ENCODE data around the gene IGF2R. TPM values are rescaled to one million over a fixed set of nuclear protein-coding genes. Genes with fewer than 3 reads are reported as not detected.
"Not testable (repeated sequence)": the region's sequence is repeated elsewhere in the genome, so short reads cannot be mapped to it uniquely, and the experiment has no call there.

The IGF2R gene
- total RNA-seq, 1 donor = 3.8 TPM

DNA sequence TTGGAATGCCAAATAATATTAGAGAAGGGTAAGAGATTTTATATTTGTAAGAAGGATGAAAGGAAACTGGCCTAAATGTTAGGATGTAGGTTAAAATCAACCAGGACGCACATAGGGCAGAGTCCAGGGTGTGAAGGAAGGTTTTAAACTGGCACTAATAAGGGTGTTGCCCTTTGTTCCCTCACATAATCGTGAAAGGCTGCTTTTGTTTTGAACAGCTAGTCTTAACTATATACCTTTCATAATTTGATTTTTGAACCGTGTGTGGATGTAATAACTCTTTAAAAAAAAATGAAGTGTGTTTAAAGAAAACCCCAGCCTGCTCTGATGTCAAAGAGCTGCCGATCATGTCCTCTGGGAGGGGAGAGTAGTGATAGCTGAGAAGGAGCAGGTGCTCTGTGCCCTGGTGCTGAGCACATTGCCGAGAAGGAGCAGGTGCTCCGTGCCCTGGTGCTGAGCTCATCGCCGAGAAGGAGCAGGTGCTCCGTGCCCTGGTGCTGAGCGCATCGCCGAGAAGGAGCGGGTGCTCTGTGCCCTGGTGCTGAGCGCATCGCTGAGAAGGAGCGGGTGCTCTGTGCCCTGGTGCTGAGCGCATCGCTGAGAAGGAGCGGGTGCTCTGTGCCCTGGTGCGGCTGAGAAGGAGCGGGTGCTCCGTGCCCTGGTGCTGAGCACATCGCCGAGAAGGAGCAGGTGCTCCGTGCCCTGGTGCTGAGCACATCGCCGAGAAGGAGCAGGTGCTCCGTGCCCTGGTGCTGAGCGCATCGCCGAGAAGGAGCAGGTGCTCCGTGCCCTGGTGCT, 121.8 kb downstream of the IGF2R start:
- DNase-seq (ENCODE audit: low read depth in 2 of 3, low spot score in 2 of 3) = not testable (repeated sequence)

DNA sequence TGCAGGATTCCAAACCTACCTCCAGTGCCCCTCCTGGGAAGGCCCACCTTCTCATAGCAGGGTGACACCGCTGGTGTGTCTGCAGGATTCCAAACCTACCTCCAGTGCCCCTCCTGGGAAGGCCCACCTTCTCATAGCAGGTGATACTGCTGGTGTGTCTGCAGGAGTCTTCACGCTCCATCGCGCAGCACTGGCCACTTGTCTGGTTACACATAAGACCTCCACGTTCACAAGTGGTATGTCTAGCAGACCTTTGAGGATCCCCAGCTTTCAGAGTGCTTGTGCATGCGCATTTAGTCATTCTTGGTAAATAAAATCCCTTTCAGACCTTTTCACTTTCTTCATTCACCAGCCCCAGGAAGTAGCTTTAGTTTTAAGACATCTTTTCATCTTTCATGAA, 123.3 kb downstream of the IGF2R start:
- not testable (repeated sequence) for DNase-seq (ENCODE audit: low read depth in 2 of 3, low spot score in 2 of 3)

DNA sequence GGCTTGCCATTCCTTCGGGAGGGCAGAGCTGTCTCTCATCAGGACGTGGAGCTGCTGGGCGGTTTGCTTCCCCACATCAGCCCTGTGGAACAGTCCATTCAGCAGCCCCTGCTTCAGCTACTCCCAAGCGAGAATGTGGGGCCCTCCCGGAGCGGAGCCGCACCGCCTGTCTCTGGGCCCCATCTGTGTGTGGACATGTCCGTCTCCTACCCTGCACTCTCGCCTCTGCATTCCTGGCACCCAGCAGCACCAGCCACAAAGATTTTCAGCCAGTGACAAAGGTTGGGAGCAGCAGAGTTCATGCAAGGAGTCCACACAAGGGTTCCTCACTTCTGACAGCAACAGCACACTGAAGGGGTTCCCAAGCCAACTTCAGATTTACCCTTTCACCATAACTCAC, 123.7 kb downstream of the IGF2R start:
- DNase-seq (ENCODE audit: low read depth in 2 of 3, low spot score in 2 of 3) = no peak

DNA sequence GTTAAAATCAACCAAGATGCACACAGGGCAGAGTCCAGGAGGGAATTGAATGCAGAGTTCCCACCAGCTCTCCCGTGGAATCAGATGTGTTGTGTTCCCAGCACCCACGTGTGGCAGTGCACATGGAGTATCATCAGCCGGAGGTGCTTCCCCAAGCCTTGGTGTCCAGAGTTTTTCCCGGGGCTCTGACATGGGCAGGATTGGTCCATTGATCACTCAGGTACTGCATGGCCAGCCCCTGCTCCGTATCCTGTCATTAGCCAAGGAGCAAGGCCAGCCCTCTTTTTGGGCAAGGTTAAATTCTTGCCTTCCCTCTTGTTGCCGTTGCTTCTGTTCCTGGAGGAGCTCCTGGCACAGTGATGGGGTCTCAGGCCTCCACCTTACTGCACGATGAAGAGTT, 124.2 kb downstream of the IGF2R start:
- DNase-seq (ENCODE audit: low read depth in 2 of 3, low spot score in 2 of 3) = no peak

DNA sequence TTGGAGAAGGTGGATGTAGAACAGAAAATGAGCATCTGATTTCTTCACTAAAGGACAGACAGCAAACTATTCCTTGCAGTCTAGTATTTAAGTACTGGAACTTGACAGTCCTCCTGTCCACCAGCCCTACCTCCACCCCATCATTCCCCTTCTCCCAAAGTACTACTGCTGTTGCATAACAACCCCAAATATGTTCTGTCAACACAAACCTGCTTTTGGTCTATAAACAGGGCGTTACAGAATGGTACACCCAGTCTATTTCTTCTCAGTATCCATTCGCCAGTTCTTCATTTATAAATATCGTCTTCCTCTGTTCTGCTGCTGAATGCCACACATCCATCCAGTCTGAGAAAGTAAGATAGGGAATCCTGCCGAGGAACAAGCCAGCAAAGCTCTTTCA, 125.1 kb downstream of the IGF2R start:
- no peak for DNase-seq (ENCODE audit: low read depth in 2 of 3, low spot score in 2 of 3)

DNA sequence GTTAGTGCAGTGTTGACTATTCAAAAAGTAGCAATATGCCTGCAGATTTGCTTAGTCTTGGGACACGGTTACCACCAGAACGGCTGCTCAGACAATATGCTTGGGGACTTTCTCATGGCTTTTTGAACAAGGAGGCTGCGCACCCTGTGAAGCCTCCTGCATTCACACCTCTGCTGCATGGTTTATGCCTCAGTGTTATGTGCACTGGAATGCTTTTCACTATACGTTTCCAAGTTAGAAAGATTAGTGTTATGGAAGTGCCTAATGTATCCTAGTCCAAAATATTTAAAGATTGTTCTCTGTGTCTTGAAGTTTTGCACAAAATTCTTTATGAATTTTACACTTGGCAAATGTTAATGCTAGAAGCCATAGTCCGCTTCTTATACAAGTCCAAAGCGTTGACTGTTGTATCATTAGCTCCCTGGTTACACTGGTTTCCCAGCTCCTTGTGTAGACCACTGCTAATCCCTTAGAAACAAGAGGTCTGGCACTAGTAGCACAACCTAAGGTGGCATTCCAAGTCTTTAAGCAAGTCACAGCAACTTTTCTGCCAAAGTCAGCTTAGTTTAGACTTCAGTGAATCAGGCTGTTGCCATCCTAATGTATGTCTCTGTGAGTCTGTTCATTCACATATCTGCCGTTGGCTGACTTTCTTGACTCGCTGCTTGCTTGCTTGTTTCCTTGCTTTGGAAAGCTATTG, 126.4 kb downstream of the IGF2R start:
- DNase-seq (ENCODE audit: low read depth in 2 of 3, low spot score in 2 of 3) = no peak

DNA sequence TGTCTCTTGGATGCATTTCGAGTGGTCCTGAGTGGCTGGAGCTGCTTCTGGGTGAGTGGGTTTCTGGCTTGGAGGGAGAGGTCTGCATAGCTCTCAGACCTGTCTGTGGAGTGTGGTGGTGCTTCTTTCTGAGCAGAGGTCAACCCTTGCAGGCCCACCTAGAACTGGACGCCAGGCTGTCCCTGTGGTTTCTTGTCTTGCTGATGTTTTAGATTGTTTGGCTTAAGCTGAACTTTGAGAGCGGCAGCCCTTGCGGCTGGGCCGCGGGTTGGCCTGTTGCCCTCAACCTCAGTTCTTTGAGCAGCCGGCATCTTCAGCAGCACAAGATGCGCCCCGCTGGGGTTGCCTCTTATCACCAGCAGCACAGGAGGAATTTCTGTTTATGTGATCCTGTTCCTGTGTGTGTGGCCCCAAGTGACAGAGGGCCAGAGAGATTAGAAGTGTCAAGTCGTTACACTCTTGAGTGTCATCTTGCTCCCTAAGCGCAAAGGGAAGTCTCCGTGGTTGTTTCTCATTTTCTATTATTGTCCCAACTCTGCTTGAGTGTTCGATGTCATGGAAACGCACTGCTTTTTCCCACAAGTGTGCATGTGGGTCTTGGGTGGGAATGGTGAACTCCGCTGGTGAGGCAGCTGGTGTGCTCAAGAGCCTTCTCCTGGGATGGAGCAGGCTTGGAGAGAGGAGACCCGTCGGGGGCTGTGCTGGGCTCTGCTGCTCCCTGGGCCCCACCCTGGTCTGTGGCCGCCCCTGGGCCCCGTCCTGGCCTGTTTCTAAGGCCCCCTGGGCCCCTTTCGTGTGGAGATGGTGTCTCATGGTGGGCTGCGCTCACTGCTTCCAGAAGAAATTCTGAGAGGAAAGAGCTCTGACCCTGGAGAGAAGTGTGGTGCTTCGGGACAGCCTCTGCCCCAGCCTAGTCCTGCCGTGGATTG, 132.7 kb downstream of the IGF2R start:
- peak in 2 of 3 donors; percentile 58 to 85 for DNase-seq (ENCODE audit: low read depth in 2 of 3, low spot score in 2 of 3)

DNA sequence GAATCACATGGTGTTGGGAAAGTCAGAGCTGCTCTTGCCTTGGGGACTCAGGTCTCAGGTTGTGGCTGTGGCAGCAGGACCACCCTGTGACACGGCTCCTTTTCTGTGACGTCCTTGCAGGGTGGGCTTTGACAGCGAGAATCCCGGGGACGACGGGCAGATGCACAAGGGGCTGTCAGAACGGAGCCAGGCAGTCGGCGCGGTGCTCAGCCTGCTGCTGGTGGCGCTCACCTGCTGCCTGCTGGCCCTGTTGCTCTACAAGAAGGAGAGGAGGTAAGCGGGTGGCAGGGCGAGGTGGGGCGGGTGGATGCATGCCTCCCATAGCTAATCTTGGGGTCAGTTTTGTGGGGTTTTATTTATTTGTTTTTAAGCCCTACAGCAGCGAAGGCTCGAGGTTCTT, 133.5 kb downstream of the IGF2R start:
- DNase-seq (ENCODE audit: low read depth in 2 of 3, low spot score in 2 of 3) = no peak

DNA sequence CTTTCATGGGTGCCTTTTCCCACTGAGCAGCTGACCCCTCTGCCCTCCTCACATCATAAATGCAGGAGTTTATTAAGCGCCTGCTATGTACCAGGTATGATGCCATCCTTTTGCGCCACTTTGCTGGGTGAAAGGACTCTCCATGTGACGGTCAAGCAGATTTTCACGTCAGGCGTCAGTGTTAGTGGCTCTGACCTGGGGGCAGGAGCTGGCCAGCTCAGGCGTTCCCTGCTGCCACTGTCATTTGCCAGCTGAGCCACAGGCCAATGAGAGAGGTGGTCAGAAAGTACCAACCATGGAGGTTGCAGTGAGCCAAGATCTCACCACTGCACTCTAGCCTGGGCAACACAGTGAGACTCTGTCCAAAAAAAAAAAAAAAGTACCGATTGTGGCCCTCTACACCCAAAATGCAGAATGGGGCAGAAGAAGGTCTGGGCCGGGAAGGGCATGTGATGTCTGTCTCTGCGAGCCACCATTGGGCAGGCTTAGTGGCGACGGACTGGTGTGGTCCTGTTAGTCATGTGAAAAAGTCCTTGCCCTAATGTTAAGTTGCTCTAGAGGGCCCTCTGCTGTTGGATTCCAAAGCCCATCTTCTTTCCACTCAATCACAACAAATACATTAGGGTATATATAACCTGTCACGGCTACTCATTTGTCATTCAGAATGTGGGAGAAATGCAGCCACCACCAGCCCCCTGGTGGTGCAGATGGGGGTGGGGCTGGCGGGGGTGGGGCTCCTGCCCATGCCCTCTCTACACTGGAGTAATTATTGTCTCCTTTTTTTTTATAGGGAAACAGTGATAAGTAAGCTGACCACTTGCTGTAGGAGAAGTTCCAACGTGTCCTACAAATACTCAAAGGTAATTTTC, 134.3 kb downstream of the IGF2R start:
- peak in 2 of 3 donors; percentile 28 to 64 for DNase-seq (ENCODE audit: low read depth in 2 of 3, low spot score in 2 of 3)

DNA sequence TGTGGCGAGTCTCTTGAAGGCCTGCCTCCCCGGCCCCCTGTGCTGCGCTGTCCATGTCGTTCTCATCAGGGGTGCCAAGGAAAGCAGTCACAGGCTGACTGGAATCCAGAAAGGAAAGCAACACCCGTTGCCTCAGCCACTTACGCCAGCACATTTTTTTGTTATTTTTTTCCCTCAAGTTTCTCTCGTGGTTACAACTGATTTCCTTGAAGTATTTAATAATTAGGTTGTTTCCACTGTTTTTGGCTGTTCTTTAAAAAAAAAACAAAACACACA, 134.9 kb downstream of the IGF2R start:
- no peak for DNase-seq (ENCODE audit: low read depth in 2 of 3, low spot score in 2 of 3)

DNA sequence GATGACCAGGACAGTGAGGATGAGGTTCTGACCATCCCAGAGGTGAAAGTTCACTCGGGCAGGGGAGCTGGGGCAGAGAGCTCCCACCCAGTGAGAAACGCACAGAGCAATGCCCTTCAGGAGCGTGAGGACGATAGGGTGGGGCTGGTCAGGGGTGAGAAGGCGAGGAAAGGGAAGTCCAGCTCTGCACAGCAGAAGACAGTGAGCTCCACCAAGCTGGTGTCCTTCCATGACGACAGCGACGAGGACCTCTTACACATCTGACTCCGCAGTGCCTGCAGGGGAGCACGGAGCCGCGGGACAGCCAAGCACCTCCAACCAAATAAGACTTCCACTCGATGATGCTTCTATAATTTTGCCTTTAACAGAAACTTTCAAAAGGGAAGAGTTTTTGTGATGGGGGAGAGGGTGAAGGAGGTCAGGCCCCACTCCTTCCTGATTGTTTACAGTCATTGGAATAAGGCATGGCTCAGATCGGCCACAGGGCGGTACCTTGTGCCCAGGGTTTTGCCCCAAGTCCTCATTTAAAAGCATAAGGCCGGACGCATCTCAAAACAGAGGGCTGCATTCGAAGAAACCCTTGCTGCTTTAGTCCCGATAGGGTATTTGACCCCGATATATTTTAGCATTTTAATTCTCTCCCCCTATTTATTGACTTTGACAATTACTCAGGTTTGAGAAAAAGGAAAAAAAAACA, 136.1 kb downstream of the IGF2R start:
- DNase-seq (ENCODE audit: low read depth in 2 of 3, low spot score in 2 of 3) = no peak

DNA sequence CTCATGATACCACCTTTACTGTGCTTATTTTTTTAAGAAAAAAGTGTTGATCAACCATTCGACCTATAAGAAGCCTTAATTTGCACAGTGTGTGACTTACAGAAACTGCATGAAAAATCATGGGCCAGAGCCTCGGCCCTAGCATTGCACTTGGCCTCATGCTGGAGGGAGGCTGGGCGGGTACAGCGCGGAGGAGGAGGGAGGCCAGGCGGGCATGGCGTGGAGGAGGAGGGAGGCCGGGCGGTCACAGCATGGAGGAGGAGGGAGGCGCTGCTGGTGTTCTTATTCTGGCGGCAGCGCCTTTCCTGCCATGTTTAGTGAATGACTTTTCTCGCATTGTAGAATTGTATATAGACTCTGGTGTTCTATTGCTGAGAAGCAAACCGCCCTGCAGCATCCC, 137.1 kb downstream of the IGF2R start:
- DNase-seq (ENCODE audit: low read depth in 2 of 3, low spot score in 2 of 3) = no peak

DNA sequence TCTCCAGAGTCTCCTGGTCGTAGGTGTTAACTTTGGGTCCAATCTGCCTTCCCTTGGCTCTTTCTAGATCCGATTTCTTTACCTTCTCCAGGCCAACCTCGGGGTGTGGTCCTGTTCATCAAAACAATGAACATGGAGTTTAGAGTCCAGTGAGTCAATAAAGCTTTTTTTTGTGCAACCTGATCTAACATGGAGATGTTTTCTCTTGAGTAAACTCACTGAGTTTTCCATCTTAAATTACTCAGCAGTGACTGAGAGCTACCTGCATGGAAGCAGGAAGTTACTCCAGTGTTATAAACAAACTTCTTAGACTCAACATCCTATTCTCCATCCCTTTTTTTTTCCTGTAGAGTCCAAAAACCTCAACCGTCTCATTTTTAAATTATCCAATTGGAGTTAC, 137.8 kb downstream of the IGF2R start:
- DNase-seq (ENCODE audit: low read depth in 2 of 3, low spot score in 2 of 3) = no peak

DNA sequence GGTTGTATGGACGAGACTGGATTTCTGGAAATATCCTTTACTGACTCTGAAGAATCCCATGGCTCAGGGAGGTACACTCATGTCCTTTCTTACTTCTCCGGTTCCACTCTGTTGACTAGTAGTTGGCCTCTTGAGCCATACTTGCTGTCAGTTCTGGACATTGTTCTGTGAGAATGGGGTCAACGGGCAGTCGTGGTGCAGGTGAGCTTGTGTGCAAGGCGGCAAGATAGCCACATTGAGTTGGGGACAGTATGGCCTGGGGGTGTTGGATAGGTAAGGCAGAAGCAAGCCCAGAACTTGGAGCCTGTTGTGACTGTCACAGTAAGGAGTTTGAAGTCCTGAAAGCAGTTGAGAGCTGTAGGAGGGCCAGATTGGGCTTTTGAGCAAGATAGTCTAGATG, 139.2 kb downstream of the IGF2R start:
- DNase-seq (ENCODE audit: low read depth in 2 of 3, low spot score in 2 of 3) = no peak

DNA sequence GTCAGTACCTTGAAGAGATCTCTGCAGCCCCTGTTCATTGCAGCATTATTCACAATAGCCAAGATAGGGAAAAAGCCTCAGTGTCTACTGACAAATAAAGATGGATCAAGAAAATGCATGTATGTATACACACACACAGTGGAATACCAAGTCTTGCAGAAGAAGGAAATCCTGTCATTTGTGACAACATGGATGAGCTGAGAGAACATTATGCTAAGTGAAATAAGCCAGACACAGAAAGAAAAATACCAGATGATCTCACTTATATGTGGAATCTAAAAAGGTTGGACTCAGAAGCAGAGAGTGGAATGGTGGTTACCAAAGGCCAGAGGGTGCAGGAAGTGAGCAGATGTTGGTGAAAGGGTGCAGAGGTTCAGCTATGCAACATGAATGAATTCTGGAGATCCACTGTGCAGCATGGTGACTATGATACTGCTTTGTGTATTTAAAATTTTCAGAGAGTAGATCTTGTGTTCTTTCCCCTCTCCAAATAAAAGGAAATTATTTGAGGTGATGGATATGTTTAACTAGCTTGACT, 141.8 kb downstream of the IGF2R start:
- no peak for DNase-seq (ENCODE audit: low read depth in 2 of 3, low spot score in 2 of 3)

DNA sequence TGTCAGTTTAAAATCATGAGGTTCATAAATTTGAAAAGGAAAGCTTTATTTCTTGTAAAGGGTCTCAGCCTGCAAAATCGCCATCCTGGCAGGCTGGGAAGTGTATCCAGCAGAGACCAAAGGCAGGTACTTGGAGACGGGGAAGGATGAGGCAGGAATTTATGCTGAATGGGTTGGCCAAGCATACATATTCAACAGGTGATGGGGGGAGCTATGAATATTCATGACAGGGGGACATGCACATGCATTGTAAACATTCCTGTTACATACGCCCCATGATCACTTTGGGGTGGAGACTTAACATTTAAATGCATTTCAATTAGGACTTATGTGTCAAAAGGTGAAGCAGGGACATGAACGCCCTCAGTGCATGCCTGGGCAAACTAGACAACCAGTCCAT, 142.9 kb downstream of the IGF2R start:
- no peak for DNase-seq (ENCODE audit: low read depth in 2 of 3, low spot score in 2 of 3)

DNA sequence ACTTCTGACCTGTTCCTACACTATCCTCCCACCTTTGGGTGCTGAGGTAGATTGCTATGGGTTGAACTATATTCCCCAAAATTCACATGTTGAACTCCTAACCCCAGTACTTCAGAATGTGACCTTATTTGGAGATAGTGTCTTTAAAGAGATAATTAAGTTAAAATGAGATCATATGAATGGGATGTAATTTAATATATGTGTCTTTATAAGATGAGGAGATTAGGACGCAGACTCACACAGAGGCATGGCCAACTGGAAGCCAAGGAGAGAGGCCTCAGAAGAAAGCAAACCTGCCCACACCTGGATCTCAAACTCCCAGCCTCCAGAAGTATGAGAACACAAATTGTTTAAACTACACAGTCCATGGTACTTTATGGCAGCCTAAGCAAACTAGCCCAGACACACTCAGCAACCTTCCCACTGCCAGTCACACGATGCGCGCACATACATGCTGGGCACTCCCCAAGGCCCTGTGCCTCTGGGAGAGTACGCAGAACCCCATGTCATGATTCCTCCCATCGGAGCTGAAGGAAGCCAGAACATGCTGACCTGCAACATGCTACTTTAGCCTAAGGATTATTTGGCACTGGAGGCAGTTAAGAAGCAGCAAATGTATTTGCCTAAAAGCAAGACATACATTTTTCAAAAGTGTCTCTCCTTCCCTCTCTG, 143.9 kb downstream of the IGF2R start:
- DNase-seq (ENCODE audit: low read depth in 2 of 3, low spot score in 2 of 3) = no peak

DNA sequence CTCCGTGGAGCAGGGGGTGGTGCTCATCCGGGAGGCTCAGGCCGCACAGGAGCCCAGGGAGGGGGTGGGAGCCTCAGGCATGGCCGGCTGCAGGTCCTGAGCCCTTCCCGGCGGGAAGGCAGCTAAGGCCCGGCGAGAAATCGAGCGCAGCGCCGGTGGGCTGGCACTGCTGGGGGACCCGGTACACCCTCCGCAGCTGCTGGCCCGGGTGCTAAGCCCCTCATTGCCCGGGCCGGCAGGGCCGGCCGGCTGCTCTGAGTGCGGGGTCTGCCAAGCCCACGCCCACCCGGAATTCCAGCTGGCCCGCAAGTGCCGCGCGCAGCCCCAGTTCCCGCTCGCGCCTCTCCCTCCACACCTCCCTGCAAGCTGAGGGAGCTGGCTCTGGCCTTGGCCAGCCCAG, 145.7 kb downstream of the IGF2R start:
- DNase-seq (ENCODE audit: low read depth in 2 of 3, low spot score in 2 of 3) = not testable (repeated sequence)

DNA sequence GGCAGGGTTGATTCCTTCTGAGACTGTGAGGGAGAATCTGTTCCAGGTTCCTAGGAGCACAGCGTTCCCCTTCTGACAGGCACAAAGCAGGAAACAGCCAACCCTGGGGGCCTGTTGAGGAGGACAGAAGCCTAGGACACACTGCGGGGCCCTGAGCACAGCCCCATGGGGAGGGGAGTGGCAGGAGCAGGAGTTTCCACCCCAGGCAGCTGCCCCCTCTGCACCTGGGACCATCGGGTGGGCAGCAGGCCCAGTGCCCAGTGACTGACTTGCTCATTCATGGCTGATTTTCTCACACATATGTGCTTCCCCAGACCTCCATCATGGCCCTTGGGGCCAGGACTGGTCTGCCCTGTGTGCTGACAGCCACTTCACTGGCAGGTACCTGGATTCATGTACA, 146.5 kb downstream of the IGF2R start:
- no peak for DNase-seq (ENCODE audit: low read depth in 2 of 3, low spot score in 2 of 3)
